SW 1271 (cell line): ENCODE results near the gene NOS3.
A peak's percentile ranks its signal among the peaks of the same experiment; 100 is the strongest.
"Not testable (repeated sequence)": the region's sequence is repeated elsewhere in the genome, so short reads cannot be mapped to it uniquely, and the experiment has no call there.

Experiments used
- DNase-seq, 2 experiments: peaks; one replicate each; lab custom pipeline; 2025; lab: John Stamatoyannopoulos, UW

The NOS3 gene

DNA sequence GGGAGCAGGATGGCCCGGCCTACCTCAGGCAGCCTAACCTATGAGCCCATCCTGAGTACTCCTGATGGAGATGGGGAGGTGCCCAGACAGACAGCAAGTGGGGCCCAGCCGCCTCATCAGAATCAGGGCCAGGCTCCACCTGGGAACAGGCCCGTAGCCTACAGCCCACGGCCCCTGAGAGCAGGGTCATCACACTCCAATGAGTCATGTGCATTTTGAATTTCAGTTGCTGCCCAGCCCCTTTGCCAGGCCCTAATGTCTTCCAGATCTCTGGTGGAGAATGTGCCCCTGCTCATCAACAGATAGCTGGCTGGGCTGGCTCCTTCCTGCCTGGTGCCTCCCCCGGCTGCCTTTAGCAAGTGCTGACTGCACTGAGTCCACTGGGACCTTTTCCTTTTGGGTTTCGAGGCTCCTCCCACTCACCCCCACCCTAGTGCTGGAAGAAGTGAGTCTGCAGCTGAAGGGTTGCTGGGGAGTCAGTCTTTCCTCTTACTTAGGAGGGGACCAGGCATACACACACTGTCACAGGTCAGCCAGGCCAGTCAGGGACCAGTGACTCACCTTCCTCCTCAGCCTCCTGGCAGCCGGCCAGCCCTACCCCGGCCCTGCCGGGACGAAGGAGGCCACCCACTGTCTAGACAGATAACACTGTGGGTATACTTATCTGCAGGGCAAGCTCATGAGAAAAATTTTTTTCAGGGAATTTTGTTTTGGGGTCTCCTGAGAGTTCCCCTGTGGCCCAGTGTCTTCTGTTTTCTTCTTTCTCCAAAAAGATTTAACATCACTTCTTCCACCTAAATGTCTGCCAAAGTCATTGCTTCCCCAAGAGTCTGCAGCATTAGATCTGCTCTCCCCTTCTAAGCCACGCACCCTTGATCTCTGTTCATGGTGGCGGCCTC is 48.4 kb downstream of the NOS3 start:
- DNase-seq, result peak; percentile 77 to 90

DNA sequence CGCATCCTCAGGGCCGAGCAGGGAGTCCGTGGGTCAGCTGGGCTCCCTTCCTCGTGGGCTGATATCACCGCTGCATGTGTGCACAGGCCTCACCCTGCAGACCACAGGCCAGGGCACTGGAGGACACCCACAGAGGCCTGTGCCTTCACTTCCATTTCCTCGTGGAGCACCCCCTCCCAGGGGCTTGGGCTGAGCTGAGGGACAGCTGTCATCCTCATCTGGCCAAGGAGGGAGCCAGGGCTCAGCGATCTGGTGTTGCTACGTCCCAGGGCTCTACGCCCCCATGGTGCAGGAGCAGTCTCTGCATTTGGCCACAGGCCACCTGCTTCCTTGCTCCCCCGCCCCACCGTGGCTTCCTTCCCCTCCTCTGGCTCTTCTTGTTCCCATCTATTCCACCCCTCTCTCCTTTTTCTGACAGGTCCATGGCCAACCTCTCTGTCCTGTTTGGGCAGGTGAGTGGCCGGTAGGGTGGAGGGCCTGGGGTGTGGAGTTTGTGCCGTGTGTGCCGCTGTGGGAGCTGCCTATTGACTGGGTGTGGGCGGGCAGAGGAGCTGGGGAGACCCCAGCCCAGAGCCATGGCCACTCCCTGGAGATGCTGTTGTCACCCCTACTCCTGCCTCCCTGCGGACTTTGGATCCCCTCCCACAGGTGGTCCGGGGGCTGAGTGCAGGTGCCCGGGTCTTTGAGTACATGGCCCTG is 49.2 kb downstream of the NOS3 start:
- no peak for DNase-seq

DNA sequence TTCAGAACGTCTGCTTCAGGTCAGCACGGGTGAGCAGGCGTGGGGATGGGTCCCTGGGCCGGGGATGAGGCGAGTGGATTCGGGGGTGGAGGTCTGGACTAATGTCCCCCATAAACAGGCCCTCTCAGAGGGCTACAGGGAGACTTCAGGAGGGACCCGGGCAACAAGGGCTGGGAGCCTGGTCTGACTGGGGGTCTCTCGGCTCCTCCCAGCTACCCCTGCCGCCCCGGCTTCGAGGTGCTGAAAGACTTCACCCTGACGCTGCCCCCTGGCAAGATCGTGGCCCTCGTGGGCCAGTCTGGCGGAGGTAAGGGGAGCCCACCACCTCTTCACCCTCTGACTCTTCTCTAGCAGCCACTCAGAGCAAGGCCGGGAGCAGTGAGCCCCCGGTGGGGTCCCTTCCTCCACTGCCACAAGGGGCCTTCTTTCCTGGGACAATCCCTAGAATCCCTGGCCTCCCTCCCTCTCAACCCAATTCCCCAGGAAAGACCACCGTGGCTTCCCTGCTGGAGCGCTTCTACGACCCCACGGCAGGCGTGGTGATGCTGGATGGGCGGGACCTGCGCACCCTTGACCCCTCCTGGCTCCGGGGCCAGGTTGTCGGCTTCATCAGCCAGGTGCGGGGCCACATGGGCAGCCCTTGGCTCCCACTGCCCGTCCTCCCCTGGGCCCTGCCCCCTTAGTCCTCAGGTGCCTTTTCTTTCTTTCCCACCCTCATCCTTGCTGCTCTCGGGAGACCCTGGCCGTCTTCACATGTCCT is 50.0 kb downstream of the NOS3 start:
- DNase-seq, result no peak

DNA sequence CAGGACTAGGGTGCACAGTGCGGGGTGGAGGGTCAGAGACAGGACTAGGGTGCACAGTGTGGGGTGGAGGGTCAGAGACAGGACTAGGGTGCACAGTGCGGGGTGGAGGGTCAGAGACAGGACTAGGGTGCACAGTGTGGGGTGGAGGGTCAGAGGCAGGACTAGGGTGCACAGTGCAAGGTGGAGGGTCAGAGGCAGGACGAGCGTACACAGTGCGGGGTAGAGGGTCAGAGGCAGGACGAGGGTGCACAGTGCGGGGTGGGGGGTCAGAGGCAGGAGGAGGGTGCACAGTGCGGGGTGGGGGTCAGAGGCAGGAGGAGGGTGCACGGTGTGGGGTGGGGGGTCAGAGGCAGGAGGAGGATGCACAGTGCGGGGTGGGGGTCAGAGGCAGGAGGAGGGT is 52.6 kb downstream of the NOS3 start:
- DNase-seq, result not testable (repeated sequence)

GRCh38 chr7:151043959-151044358 is 53.1 kb downstream of the NOS3 start:
- DNase-seq, result no peak

DNA sequence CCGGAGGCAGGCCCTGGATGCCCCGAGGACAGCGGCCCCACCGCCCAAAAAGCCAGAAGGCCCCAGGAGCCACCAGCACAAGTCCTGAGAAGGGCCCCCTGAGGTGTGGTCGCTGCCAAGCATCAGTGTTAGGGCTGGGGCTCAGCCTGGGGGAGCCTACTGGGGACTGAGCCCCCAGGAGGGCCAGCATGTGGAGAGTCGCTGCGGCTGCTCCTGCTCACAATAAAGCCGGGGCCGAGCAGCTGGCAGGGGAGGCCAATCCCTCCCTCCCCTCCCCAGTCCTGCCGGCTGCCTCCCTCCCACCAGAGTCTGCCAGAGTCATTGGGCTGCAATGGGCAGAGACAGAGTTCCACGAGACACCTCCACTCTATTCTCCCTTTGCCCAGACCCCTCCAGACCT is 54.4 kb downstream of the NOS3 start:
- no peak for DNase-seq

GRCh38 chr7:151045967-151046366 is 55.1 kb downstream of the NOS3 start:
- no peak for DNase-seq

DNA sequence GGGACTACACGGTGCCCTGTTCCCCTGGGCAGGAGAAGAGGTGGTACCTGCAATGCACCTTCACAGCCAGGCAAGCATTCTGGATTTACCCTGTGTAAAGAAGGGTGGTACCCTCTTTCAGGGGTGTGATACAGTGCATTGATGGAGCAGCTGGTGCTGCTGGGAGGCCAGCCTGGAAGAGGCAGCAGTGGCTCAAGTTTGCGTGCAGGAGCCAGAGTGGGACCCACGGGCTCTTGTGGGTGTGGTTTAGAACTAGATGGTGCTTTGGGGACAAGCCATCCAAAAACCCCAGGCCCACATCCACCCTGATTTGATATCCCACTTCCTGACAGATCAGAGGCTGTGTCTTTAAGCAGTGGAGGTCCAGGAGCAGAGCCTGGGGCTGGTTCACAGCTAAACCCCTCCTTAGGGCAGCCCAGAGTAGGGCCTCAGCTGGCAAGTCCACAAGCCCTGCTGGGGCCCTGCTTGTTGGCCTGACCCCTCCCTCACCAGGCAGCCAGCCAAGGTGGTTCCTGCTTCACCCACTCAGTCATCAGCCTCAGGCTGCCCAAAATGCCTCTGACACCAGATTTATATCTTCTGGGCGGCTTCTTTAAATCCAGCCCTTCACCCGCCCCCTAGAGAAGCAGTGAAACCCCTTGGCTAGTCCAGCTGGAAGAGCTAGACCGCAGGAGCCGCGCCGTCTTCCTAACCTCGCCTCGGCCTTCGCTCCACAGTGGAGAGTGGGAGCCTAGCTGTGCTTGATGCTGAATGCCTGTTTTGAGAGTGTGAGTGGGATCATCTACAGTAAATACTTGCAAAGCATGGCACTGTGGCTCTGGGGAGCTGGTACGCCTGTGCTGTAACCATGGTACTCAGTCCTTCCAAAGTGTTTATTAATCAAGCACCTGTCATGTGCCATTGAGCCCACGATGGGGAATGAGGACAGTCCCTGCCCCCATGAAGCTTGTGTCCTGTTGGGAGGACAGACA is 56.1 kb downstream of the NOS3 start:
- DNase-seq, result no peak

GRCh38 chr7:151047976-151048815 is 57.4 kb downstream of the NOS3 start, which contains the start of gene ASIC3:
Gene ASIC3 (plus strand): TSS chr7:151048531. CDS start chr7:151048886, 355 bp downstream.
- no peak for DNase-seq

GRCh38 chr7:151048911-151049463 is 58.2 kb downstream of the NOS3 start:
- no peak for DNase-seq

- DNase-seq, result no peak
These were observed 60.3 kb downstream of the NOS3 start for GRCh38 chr7:151051108-151051507.

DNA sequence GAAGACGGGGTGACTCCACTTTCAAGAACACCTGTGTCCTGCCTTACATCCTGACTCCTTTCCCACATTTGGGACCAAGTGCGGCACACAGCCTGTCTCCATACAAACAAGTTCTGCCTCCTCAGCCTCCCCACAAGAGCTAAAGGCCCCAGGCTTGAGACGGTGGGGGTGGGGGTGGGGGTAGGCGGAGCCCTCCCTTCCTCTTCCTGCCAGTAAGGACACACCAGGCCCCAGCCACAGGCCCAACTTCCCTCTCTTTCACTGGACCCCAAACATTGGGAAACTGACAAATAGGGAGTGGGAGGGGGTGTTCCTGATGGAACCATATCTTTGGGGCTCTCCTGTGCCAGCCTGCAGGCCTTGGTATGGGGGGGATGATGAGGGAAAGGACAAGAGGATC is 62.3 kb downstream of the NOS3 start:
- DNase-seq, result no peak

DNA sequence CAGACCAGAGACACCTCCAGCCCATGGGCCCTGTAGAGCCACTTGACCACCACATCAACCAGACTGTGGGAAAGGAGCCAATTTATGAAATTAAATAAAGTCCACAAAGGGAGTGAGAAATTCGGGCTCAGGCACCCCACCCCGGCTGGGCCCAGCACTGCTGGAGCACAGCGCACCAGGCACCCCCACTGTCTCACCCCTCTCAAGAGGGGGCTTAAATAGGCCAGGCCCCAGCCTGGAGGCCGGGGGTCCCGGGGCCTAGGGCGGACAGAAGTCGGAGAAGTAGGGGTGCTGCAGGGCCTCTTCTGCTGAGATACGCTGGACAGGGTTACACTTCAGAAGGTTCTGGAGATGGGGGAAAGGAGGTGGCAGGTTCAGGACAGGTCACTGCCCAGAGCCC is 62.9 kb downstream of the NOS3 start:
- no peak for DNase-seq

GRCh38 chr7:151056283-151056665 is 65.5 kb downstream of the NOS3 start:
- DNase-seq, result no peak

- no peak for DNase-seq
These were observed 66.1 kb downstream of the NOS3 start for GRCh38 chr7:151056666-151057505.

- no peak for DNase-seq
These were observed 66.7 kb downstream of the NOS3 start, which contains the start of gene CDK5 for GRCh38 chr7:151057506-151057988. Gene CDK5 (minus strand): TSS chr7:151057897. CDS start chr7:151057848, 49 bp downstream.

DNA sequence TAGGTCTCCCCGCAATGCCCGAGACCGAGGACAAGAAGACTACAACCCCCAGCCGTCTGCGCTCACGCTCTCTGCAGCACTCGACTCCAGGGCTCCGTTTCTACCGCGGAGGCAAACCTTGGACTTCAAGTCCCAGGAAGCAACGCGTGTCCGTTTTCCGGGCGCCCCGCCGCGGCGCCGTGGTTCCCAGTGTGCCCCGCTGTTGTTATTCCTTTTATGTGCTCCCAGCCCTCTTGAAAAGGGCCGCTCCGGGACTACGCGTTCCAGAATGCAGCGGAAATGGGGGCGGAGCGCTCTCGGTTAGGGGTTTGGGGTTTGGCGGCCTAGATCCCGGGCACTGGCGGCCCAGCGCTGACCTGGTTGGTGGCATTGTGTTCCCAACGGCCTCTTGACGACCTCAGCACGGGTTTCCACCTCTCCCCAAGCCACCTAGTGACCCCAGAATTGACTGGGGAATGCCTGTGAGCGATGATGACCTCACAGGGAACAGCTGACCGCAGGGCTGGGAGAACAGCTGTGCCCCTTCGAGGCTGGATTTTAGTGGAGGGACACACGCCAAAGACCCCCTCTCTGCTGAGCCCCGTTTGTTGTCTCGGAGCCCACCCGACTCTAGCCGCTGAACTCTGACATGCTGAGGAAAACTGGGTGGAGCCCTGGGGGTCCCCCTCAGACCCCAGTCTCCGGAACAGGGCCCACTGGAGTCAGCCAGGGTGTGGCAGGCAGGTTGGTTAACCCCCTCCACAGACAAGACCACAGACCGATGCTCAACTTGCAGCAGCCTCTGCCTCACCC is 67.4 kb downstream of the NOS3 start:
- peak; percentile 99 for DNase-seq

DNA sequence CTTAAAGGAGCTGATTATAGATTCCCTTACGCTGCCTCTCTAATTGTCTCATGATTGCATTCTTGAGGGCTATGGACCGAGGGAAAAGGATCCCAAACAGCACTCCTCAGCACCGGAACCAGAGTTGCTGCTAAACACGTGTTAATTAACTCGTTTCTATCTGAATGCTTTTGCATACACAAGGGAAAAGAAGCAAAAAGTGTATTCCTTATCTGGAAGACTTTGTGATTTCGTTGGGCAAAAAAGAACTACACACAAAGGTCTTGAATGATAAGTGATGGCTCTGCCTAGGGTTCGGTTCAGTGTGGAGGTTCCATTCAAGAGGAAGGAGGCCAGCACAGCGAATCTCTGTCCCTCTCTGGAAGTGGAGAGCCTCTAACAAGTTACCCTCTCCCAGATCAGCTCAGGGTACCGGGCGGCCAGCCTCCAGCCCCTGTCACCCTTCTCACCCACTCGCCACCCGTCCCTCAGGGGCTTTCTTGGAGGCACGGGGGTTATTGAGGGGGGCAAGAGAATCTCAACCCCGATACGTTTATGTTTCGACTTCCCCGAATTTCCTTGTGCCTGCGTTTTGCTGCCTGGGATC is 68.1 kb downstream of the NOS3 start:
- DNase-seq, result no peak
